ENCODE data around the gene CCDC57.

Gene CCDC57

GRCh38 chr17:82230609-82231311, 18.1 kb upstream of the CCDC57 start:
- H3K36me3 ChIP-seq (ENCODE audit: control insufficient read depth, insufficient read depth, low read length) = no peaks in the 10 kb centered on the region
- peaks cover 16% of the 10 kb centered on the region for H3K27me3 ChIP-seq (ENCODE audit: control insufficient read depth, insufficient read depth, low read length)
- H3K4me3 ChIP-seq (ENCODE audit: low read depth, low read length) = peak overlapping the region; percentile 53
- no peaks in the 10 kb centered on the region for H3K4me1 ChIP-seq (ENCODE audit: control insufficient read depth, insufficient read depth, low read length)
- H3K9me3 ChIP-seq (ENCODE audit: control insufficient read depth, insufficient read depth, low read length) = no peaks in the 10 kb centered on the region
- H3K9ac ChIP-seq (ENCODE audit: low read depth, low read length) = no peak overlapping the region

- Histone ChIP-seq H3K4me1 (ENCODE audit: control insufficient read depth, insufficient read depth, low read length) (no peaks in the 10 kb centered on the region), H3K27me3 (ENCODE audit: control insufficient read depth, insufficient read depth, low read length) (peaks cover 16% of the 10 kb centered on the region), H3K4me3 (ENCODE audit: low read depth, low read length) (peak overlapping the region; percentile 35), H3K9me3 (ENCODE audit: control insufficient read depth, insufficient read depth, low read length) (no peaks in the 10 kb centered on the region), H3K9ac (ENCODE audit: low read depth, low read length) (no peak overlapping the region), H3K36me3 (ENCODE audit: control insufficient read depth, insufficient read depth, low read length) (no peaks in the 10 kb centered on the region)
Measured at GRCh38 chr17:82229698-82230608, 17.3 kb upstream of the CCDC57 start.

- Histone ChIP-seq H3K9ac (ENCODE audit: low read depth, low read length) (peak within 1 kb of the TSS; percentile 24), H3K4me1 (ENCODE audit: control insufficient read depth, insufficient read depth, low read length) (no peaks in the 10 kb centered on the region), H3K9me3 (ENCODE audit: control insufficient read depth, insufficient read depth, low read length) (no peaks in the 10 kb centered on the region), H3K36me3 (ENCODE audit: control insufficient read depth, insufficient read depth, low read length) (no peaks in the 10 kb centered on the region), H3K4me3 (ENCODE audit: low read depth, low read length) (peak within 1 kb of the TSS; percentile 43), H3K27me3 (ENCODE audit: control insufficient read depth, insufficient read depth, low read length) (peaks cover 16% of the 10 kb centered on the region)
Measured at GRCh38 chr17:82228842-82229697, 16.4 kb upstream of the CCDC57 start, which contains the start of gene SLC16A3. TSS of gene SLC16A3 (plus strand) at chr17:82229042. CDS start at chr17:82236009, 6,967 bp downstream.

GRCh38 chr17:82228278-82228841, 15.7 kb upstream of the CCDC57 start:
- Histone ChIP-seq H3K9me3 (ENCODE audit: control insufficient read depth, insufficient read depth, low read length) (no peaks in the 10 kb centered on the region), H3K4me3 (ENCODE audit: low read depth, low read length) (peak overlapping the region; percentile 43), H3K27me3 (ENCODE audit: control insufficient read depth, insufficient read depth, low read length) (peaks cover 16% of the 10 kb centered on the region), H3K36me3 (ENCODE audit: control insufficient read depth, insufficient read depth, low read length) (no peaks in the 10 kb centered on the region), H3K4me1 (ENCODE audit: control insufficient read depth, insufficient read depth, low read length) (no peaks in the 10 kb centered on the region), H3K9ac (ENCODE audit: low read depth, low read length) (no peak overlapping the region)

- Histone ChIP-seq H3K4me1 (ENCODE audit: control insufficient read depth, insufficient read depth, low read length) (no peaks in the 10 kb centered on the region), H3K36me3 (ENCODE audit: control insufficient read depth, insufficient read depth, low read length) (no peaks in the 10 kb centered on the region), H3K9ac (ENCODE audit: low read depth, low read length) (no peak overlapping the region), H3K9me3 (ENCODE audit: control insufficient read depth, insufficient read depth, low read length) (no peaks in the 10 kb centered on the region), H3K27me3 (ENCODE audit: control insufficient read depth, insufficient read depth, low read length) (peaks cover 16% of the 10 kb centered on the region), H3K4me3 (ENCODE audit: low read depth, low read length) (peak overlapping the region; percentile 43)
Measured at GRCh38 chr17:82227629-82228277, 15.1 kb upstream of the CCDC57 start.

- H3K27me3 ChIP-seq (ENCODE audit: control insufficient read depth, insufficient read depth, low read length) = peaks cover 16% of the 10 kb centered on the region
- H3K9me3 ChIP-seq (ENCODE audit: control insufficient read depth, insufficient read depth, low read length) = no peaks in the 10 kb centered on the region
- no peak overlapping the region for H3K4me3 ChIP-seq (ENCODE audit: low read depth, low read length)
- no peak overlapping the region for H3K9ac ChIP-seq (ENCODE audit: low read depth, low read length)
- H3K4me1 ChIP-seq (ENCODE audit: control insufficient read depth, insufficient read depth, low read length) = no peaks in the 10 kb centered on the region
- no peaks in the 10 kb centered on the region for H3K36me3 ChIP-seq (ENCODE audit: control insufficient read depth, insufficient read depth, low read length)
Measured at GRCh38 chr17:82226809-82227628, 14.4 kb upstream of the CCDC57 start.

GRCh38 chr17:82226146-82226808, 13.6 kb upstream of the CCDC57 start:
- Histone ChIP-seq H3K9ac (ENCODE audit: low read depth, low read length) (no peak overlapping the region), H3K4me3 (ENCODE audit: low read depth, low read length) (no peak overlapping the region), H3K9me3 (ENCODE audit: control insufficient read depth, insufficient read depth, low read length) (no peaks in the 10 kb centered on the region), H3K4me1 (ENCODE audit: control insufficient read depth, insufficient read depth, low read length) (no peaks in the 10 kb centered on the region), H3K27me3 (ENCODE audit: control insufficient read depth, insufficient read depth, low read length) (peaks cover 16% of the 10 kb centered on the region), H3K36me3 (ENCODE audit: control insufficient read depth, insufficient read depth, low read length) (no peaks in the 10 kb centered on the region)

GRCh38 chr17:82225368-82226029, 12.9 kb upstream of the CCDC57 start:
- Histone ChIP-seq H3K27me3 (ENCODE audit: control insufficient read depth, insufficient read depth, low read length) (peaks cover 16% of the 10 kb centered on the region), H3K9ac (ENCODE audit: low read depth, low read length) (no peak overlapping the region), H3K4me1 (ENCODE audit: control insufficient read depth, insufficient read depth, low read length) (no peaks in the 10 kb centered on the region), H3K36me3 (ENCODE audit: control insufficient read depth, insufficient read depth, low read length) (no peaks in the 10 kb centered on the region), H3K4me3 (ENCODE audit: low read depth, low read length) (no peak overlapping the region), H3K9me3 (ENCODE audit: control insufficient read depth, insufficient read depth, low read length) (no peaks in the 10 kb centered on the region)

- H3K9ac ChIP-seq (ENCODE audit: low read depth, low read length) = no peak overlapping the region
- no peaks in the 10 kb centered on the region for H3K9me3 ChIP-seq (ENCODE audit: control insufficient read depth, insufficient read depth, low read length)
- no peaks in the 10 kb centered on the region for H3K36me3 ChIP-seq (ENCODE audit: control insufficient read depth, insufficient read depth, low read length)
- no peak overlapping the region for H3K4me3 ChIP-seq (ENCODE audit: low read depth, low read length)
- no peaks in the 10 kb centered on the region for H3K4me1 ChIP-seq (ENCODE audit: control insufficient read depth, insufficient read depth, low read length)
- peaks cover 8% of the 10 kb centered on the region for H3K27me3 ChIP-seq (ENCODE audit: control insufficient read depth, insufficient read depth, low read length)
Measured at GRCh38 chr17:82224666-82225065, 12.0 kb upstream of the CCDC57 start.
